Measurements from ENCODE around the gene BAZ1B. TPM values are rescaled to one million over a fixed set of nuclear protein-coding genes. Genes with fewer than 3 reads are reported as not detected.
A peak's percentile ranks its signal among the peaks of the same experiment; 100 is the strongest.

Gene BAZ1B
- total and polyA plus RNA-seq, 9 of the 15 experiments (the other 6 are each of a cell fraction or from before 2014, with no cell fraction given), result 15.0 to 134 (median 79.5) TPM

- H3K9me1 ChIP-seq (ENCODE audit: control insufficient read depth, insufficient read depth, low read length), result peaks cover 3% of the 10 kb centered on the region
- H3K4me3 ChIP-seq, result peak overlapping the region; percentile 95
- H3K4me1 ChIP-seq (replicated peaks in 1 of 2; ENCODE audit: control insufficient read depth in 2 of 2, insufficient read depth in 2 of 2, low read length in 2 of 2), result peaks cover 13 to 25% of the 10 kb centered on the region in 2 experiments; a peak in 4 of 5 replicates
- peak; percentile 69 for FAIRE-seq
- H3K36me3 ChIP-seq (ENCODE audit: control insufficient read depth, insufficient read depth, low read length), result peaks cover 52% of the 10 kb centered on the region
- peaks cover 67% of the 10 kb centered on the region for H3K79me2 ChIP-seq (ENCODE audit: control insufficient read depth, insufficient read depth, low read length)
- peaks cover 24% of the 10 kb centered on the region for H4K20me1 ChIP-seq (replicated peaks; ENCODE audit: control insufficient read depth, insufficient read depth, low read length)
- CTCF ChIA-PET (ENCODE audit: low intra/inter-chr PET ratio), result no interaction called here
- no peaks in the 10 kb centered on the region for H3K9me3 ChIP-seq (replicated peaks; ENCODE audit: control insufficient read depth, insufficient read depth, low read depth, low read length)
- peak overlapping the region; percentile 97 for H3K27ac ChIP-seq (ENCODE audit: extremely low read depth, low read depth, low read length)
- peak in 3 of 4 experiments; percentile 30 to 67 (median 43) for DNase-seq (ENCODE audit: extremely low read depth in 1 of 4, low spot score in 3 of 4)
- WGBS (ENCODE audit: insufficient coverage, low coverage, missing lambda C conversion rate), result 7% methylated on average over 18 of the region's 18 CpGs
- in situ Hi-C loops (cut with MboI) (no loop called here), intact Hi-C loops (cut with micrococcal nuclease) (loop anchor here (2.0 kb wide), 1 partner anchor 37 kb away; the partner anchor contains the start of gene BCL7B)
- no peak overlapping the region for H2AFZ ChIP-seq (ENCODE audit: low read depth, low read length)
- H3K4me2 ChIP-seq (ENCODE audit: insufficient read depth, low read length), result peak overlapping the region; percentile 93
- POLR2A ChIA-PET, result interaction anchor here (0.6 to 3.9 kb wide), 17 partner anchors 9 to 214 kb away, joined by 3 to 22 read pairs (median 6); partner anchors contain the start of gene TBL2
- no peaks in the 10 kb centered on the region for H3K27me3 ChIP-seq (ENCODE audit: control insufficient read depth in 2 of 2, insufficient read depth in 2 of 2, low read length in 2 of 2)
- peak overlapping the region; percentile 86 to 90 for H3K9ac ChIP-seq (ENCODE audit: insufficient read depth in 1 of 2, low read depth in 2 of 2, low read length in 2 of 2)
- BruUV-seq (replicated peaks), result no TSS peak
- peak; percentile 1; the same call in 1 of the 3 replicates for ATAC-seq
- TF ChIP-seq TSHZ1 (CRISPR knock-in tag; IDR thresholded peaks at IDR 0.05) (no peak), CREB3L1 (IDR thresholded peaks at IDR 0.05; ENCODE audit: borderline replicate concordance, low read depth) (0 out of 2 replicates have a peak, but pooled peaks have one; percentile 25), ZNF707 (CRISPR knock-in tag; conservative IDR thresholded peaks at IDR 0.05) (no peak), STAT5B (CRISPR knock-in tag; IDR thresholded peaks at IDR 0.05) (no peak), LCOR (CRISPR knock-in tag; IDR thresholded peaks at IDR 0.05) (peak; percentile 53; the same call in 1 of the 2 replicates), HDAC1 (IDR thresholded peaks at IDR 0.05) (0 out of 4 replicates have a peak, but pooled peaks of 1 of the 2 experiments have one; percentile 9), E2F4 (CRISPR knock-in tag; IDR thresholded peaks at IDR 0.05; ENCODE audit: low read depth) (no peak), KAT7 (CRISPR knock-in tag; IDR thresholded peaks at IDR 0.05; ENCODE audit: borderline replicate concordance) (no peak), MEIS2 (IDR thresholded peaks at IDR 0.05; ENCODE audit: partially characterized antibody) (peak; percentile 9), ATF3 (IDR thresholded peaks at IDR 0.05) (peak; percentile 13; the same call in 1 of the 2 replicates), ATF3 (CRISPR knock-in tag; conservative IDR thresholded peaks at IDR 0.05) (no peak)
These were observed 2.0 kb downstream of the BAZ1B start for GRCh38 chr7:73519867-73520672.
